A549 (cell line): Measurements from ENCODE around the gene PHYKPL. TPM values are rescaled to one million over a fixed set of nuclear protein-coding genes. Genes with fewer than 3 reads are reported as not detected.

Experiments used
- ATAC-seq, 2 experiments: fragments of 200-7000 bp in 1 of 2; fragments of >200 bp in 1 of 2; cut with Nextera tagmentation in 1 of 2; cut with Tn5 transposase in 1 of 2; 3 replicates each; pipeline versions ENCODE4 v1.8.0 to v1.9.1; 2018 to 2020; ENCODE audit warnings: mild to moderate bottlenecking in 1 of 2, moderate library complexity in 1 of 2
- CTCF ChIA-PET: fragments of 300-600 bp; sonication (Branson Sonifier 250); formaldehyde crosslinking; extraction: SDS; loops from one replicate; lab custom pipeline; 2021; ENCODE audit warnings: antibody characterized with exemption, inconsistent platforms; lab: Yijun Ruan, JAX
- POLR2A ChIA-PET: fragments of 350-600 bp; formaldehyde crosslinking; extraction: SDS; loops from one replicate; lab custom pipeline; 2021; ENCODE audit warnings: antibody characterized with exemption, inconsistent platforms; lab: Yijun Ruan, JAX
- DNase-seq, 2 experiments: peaks; one replicate each; pipeline versions ENCODE4 v3.0.0 to v3.0.0-alpha.2; 2011 to 2016; ENCODE audit warnings: low read depth in 1 of 2, low spot score in 1 of 2
- FAIRE-seq: peaks from 2 replicates; lab custom pipeline; 2011; peaks lifted over from hg19 to GRCh38; lab: Jason Lieb, UNC
- H3K27ac ChIP-seq, 2 experiments: fragments of >200 bp; sonication (Bioruptor Twin); formaldehyde crosslinking; 3 replicates each; pipeline ENCODE4 v1.5.1; 2016 to 2017
- H3K4me1 ChIP-seq: fragments of >200 bp; sonication (Bioruptor Twin); formaldehyde crosslinking; 3 replicates; pipeline ENCODE4 v1.6.1; 2016
- H3K4me2 ChIP-seq: fragments of >200 bp; sonication (Bioruptor Twin); formaldehyde crosslinking; 3 replicates; pipeline ENCODE4 v1.6.1; 2016
- H3K4me3 ChIP-seq: fragments of >200 bp; sonication (Bioruptor Twin); formaldehyde crosslinking; 3 replicates; pipeline ENCODE4 v1.5.1; 2016
- H3K9me3 ChIP-seq: fragments of >200 bp; sonication (Bioruptor Twin); formaldehyde crosslinking; 3 replicates; pipeline ENCODE4 v1.6.1; 2016
- BHLHE40 ChIP-seq: IDR thresholded peaks from 2 replicates; pipeline ENCODE4 v1.6.1; 2012; ENCODE audit warnings: low read depth, low read length, inconsistent platforms
- CTCF ChIP-seq: fragments of >200 bp; sonication (Bioruptor Twin); formaldehyde crosslinking; IDR thresholded peaks from 3 replicates; pipeline ENCODE4 v1.5.1; 2016
- EHF ChIP-seq: fragments of 250-450 bp; sonication (Bioruptor Pico); IDR thresholded peaks from 2 replicates; pipeline ENCODE4 v1.5.0; 2020; ENCODE audit warnings: mild to moderate bottlenecking
- FOSL2 ChIP-seq, 2 experiments: fragments of 450-650 bp in 1 of 2; fragments of >200 bp in 1 of 2; sonication (Bioruptor Twin) in 1 of 2; formaldehyde crosslinking; IDR thresholded peaks; 2 replicates each; pipeline versions ENCODE4 v1.5.0 to v1.6.1; 2016 to 2020; ENCODE audit warnings: mild to moderate bottlenecking in 1 of 2, moderate library complexity in 1 of 2
- GATA3 ChIP-seq: IDR thresholded peaks from 2 replicates; pipeline ENCODE4 v1.6.1; 2012; ENCODE audit warnings: borderline replicate concordance
- HEYL ChIP-seq: fragments of 250-450 bp; sonication (Bioruptor Pico); IDR thresholded peaks from 2 replicates; pipeline ENCODE4 v1.8.0; 2021; ENCODE audit warnings: mild to moderate bottlenecking, moderate library complexity
- JUNB ChIP-seq: fragments of >200 bp; sonication (Bioruptor Twin); formaldehyde crosslinking; IDR thresholded peaks from 2 replicates; pipeline ENCODE4 v1.6.1; 2016
- NFE2L2 ChIP-seq: fragments of 150-350 bp; conservative IDR thresholded peaks from 2 replicates; pipeline ENCODE4 v1.6.1; 2014; ENCODE audit warnings: low read length
- PHF8 ChIP-seq: fragments of 200-600 bp; sonication (generic); IDR thresholded peaks from 2 replicates; pipeline ENCODE4 v1.6.1; 2016; ENCODE audit warnings: low read depth, mild to moderate bottlenecking, antibody characterized with exemption, moderate library complexity, borderline replicate concordance
- POLR2A ChIP-seq: IDR thresholded peaks from 2 replicates; pipeline ENCODE4 v1.6.1; 2012; ENCODE audit warnings: mild to moderate bottlenecking, low read length
- POLR2AphosphoS2 ChIP-seq: conservative IDR thresholded peaks from 2 replicates; pipeline ENCODE4 v1.6.1; 2012; ENCODE audit warnings: low read length, improper control_type of control experiment, inconsistent platforms
- RCOR1 ChIP-seq: fragments of 150-350 bp; IDR thresholded peaks from 2 replicates; pipeline ENCODE4 v1.6.1; 2014; ENCODE audit warnings: antibody characterized with exemption, low read length, low read depth
- REST ChIP-seq: fragments of 200-600 bp; sonication (generic); IDR thresholded peaks from 2 replicates; pipeline ENCODE4 v1.6.1; 2016; ENCODE audit warnings: antibody characterized with exemption, mild to moderate bottlenecking, moderate library complexity
- TFCP2L1 ChIP-seq: fragments of 250-450 bp; sonication (Bioruptor Pico); IDR thresholded peaks from 2 replicates; pipeline ENCODE4 v1.5.0; 2021; ENCODE audit warnings: mild to moderate bottlenecking
- TP53 ChIP-seq: fragments of 250-450 bp; sonication (Bioruptor Pico); IDR thresholded peaks from 2 replicates; pipeline ENCODE4 v1.5.0; 2021; ENCODE audit warnings: mild to moderate bottlenecking, moderate library complexity
- ZC3H11A ChIP-seq: fragments of 450-650 bp; IDR thresholded peaks from 2 replicates; pipeline ENCODE4 v1.6.1; 2014; ENCODE audit warnings: antibody characterized with exemption, mild to moderate bottlenecking
- WGBS: methylation state at CpG from one replicate; pipeline ENCODE4 v1.1.6; 2017; ENCODE audit errors: missing lambda C conversion rate; 5-methylcytosine and 5-hydroxymethylcytosine counted together
- polyA plus RNA-seq, 4 experiments: library from polyadenylated mRNA; depleted of rRNA in 3 of 4; stranded (reverse); fragments of >200 nt; fragmentation: RNase III in 1 of 4; extraction: RNeasy Plus Mini Kit Qiagen cat#74134 plus additional on column Dnase treatment in 1 of 4; gene quantifications; 2 replicates in 3 of 4; 3 replicates in 1 of 4; pipeline ENCODE4 v1.2.3, GENCODE V29; 2011 to 2017
- TF ChIP-seq, protein P1 (sequence below): fragments of >200 bp; sonication (Bioruptor Twin); formaldehyde crosslinking; IDR thresholded peaks from 3 replicates; pipeline ENCODE4 v1.6.1; 2016
- TF ChIP-seq, protein P2 (sequence below): fragments of 250-450 bp; sonication (Bioruptor Pico); IDR thresholded peaks from 2 replicates; pipeline ENCODE4 v1.5.0; 2021; ENCODE audit warnings: mild to moderate bottlenecking, moderate library complexity, borderline replicate concordance

The PHYKPL gene
- polyA plus RNA-seq, 2 of the 4 experiments (the other 2 are of a cell fraction): 13.0 to 21.9 TPM

DNA sequence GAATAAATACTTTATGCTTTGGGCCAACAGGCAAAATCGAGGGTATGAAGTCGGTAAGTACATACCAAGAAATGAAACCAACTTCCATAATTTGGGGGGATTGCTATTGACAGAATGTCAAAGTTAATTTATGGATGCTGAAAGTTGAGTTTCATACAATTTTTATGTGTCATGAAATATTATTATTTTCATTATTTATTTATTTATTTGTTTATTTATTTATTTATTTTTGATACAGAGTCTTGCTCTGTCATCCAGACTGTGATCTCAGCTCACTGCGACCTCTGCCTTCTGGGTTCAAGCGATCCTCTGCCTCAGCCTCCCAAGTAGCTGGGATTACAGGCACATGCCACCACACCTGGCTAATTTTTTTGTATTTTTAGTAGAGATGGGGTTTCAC is 40.9 kb downstream of the PHYKPL start:
- POLR2A ChIA-PET: no interaction called here
- CTCF ChIA-PET: no interaction called here

DNA sequence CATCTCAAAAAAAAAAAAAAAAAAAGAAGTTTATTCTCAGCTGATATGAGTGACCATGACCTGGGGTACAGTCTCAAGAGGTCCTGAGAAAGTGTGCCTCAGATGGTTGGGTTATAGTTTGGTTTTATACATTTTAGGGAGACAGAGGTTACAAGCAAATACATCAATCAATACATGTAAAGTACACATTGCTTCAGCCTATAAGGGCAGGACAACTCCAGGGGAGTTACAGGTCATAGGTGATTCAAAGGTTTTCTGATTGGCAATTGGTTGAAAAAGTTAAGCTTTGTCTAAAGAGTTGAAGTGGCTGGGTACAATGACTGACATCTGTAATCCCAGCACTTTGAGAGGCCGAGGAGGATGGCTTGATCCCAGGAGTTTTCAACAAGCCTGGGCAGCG is 43.2 kb downstream of the PHYKPL start:
- CTCF ChIA-PET: interaction anchor here (0.6 kb wide), 1 partner anchor 596 kb away, joined by 3 read pairs; no protein-coding TSS in a partner anchor

More for the DNA sequence above, 40.9 kb downstream of the PHYKPL start:
- TF ChIP-seq, protein P1, sequence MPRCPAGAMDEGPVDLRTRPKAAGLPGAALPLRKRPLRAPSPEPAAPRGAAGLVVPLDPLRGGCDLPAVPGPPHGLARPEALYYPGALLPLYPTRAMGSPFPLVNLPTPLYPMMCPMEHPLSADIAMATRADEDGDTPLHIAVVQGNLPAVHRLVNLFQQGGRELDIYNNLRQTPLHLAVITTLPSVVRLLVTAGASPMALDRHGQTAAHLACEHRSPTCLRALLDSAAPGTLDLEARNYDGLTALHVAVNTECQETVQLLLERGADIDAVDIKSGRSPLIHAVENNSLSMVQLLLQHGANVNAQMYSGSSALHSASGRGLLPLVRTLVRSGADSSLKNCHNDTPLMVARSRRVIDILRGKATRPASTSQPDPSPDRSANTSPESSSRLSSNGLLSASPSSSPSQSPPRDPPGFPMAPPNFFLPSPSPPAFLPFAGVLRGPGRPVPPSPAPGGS: no peak
- TF ChIP-seq EHF (CRISPR knock-in tag): no peak
- no peak for TF ChIP-seq BHLHE40
- TF ChIP-seq ZC3H11A: peak; percentile 94
- TF ChIP-seq, all 56 proteins: peak for 1
- no peak for DNase-seq
- Histone ChIP-seq H3K4me1 (no peaks in the 10 kb centered on the region), H3K4me2 (no peak overlapping the region), H3K4me3 (no peak overlapping the region), H3K9me3 (peaks cover 12% of the 10 kb centered on the region; the same call in 2 of the 3 replicates), H3K27ac (no peak overlapping the region)
- WGBS: 58% methylated on average over 4 of the region's 4 CpGs
- no peak for FAIRE-seq
- ATAC-seq: no peak

More for the DNA sequence above, 43.2 kb downstream of the PHYKPL start:
- H3K4me2 ChIP-seq: no peak overlapping the region
- no peak overlapping the region for H3K4me3 ChIP-seq
- TF ChIP-seq, protein P2, sequence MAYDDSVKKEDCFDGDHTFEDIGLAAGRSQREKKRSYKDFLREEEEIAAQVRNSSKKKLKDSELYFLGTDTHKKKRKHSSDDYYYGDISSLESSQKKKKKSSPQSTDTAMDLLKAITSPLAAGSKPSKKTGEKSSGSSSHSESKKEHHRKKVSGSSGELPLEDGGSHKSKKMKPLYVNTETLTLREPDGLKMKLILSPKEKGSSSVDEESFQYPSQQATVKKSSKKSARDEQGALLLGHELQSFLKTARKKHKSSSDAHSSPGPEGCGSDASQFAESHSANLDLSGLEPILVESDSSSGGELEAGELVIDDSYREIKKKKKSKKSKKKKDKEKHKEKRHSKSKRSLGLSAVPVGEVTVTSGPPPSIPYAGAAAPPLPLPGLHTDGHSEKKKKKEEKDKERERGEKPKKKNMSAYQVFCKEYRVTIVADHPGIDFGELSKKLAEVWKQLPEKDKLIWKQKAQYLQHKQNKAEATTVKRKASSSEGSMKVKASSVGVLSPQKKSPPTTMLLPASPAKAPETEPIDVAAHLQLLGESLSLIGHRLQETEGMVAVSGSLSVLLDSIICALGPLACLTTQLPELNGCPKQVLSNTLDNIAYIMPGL (CRISPR knock-in tag): no peak
- TF ChIP-seq HEYL (CRISPR knock-in tag) (no peak), JUNB (no peak), TP53 (CRISPR knock-in tag) (no peak), PHF8 (no peak), CTCF (no peak), POLR2A (no peak), NFE2L2 (no peak), TFCP2L1 (CRISPR knock-in tag) (no peak), POLR2AphosphoS2 (no peak), GATA3 (no peak), FOSL2 (IDR thresholded peaks at IDR 0.05) (no peak), FOSL2 (CRISPR knock-in tag; IDR thresholded peaks at IDR 0.05) (no peak), RCOR1 (no peak), REST (no peak)
- POLR2A ChIA-PET: no interaction called here
- no peak for ATAC-seq
- DNase-seq: no peak
- no peak for FAIRE-seq
- no peaks in the 10 kb centered on the region for H3K4me1 ChIP-seq
- WGBS: 29% methylated on average over 2 of the region's 2 CpGs
- H3K27ac ChIP-seq: no peak overlapping the region
- peaks cover 12% of the 10 kb centered on the region; the same call in 2 of the 3 replicates for H3K9me3 ChIP-seq
